GM12873 (cell line): ENCODE measurements around the gene KLHL41.

ENCODE experiments used
- CTCF ChIP-seq: IDR thresholded peaks from 2 replicates; pipeline ENCODE4 v1.5.1; 2012; ENCODE audit warnings: low read depth, mild to moderate bottlenecking, moderate library complexity, low read length, control low read depth; ENCODE audit not compliant: insufficient read depth; ENCODE audit errors: missing control alignments

The KLHL41 gene

DNA sequence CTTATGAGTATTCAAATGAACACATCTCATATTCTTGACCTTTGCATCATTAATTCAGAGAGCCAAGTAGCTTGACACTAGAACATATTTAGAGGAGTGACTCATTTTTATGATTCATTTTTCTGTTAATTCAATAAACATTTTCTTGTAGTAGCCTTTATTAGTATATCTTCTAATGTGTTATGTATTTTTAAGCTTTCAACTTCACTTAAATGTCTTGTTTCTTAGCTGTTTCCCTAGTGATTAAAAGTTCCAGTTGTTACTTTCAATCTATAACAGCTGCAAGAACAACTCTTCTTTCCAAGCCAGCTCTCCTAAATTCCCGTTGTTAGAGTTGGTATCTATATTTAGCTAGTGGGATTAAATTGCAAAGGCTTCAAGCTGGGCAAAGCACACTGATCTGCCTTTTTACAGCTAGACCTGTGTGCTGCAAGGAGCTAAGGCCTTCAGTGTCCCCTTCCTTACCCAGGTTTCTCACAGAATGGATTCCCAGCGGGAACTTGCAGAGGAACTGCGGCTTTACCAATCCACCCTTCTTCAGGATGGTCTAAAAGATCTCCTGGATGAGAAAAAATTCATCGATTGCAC, at the start of gene KLHL41:
Gene KLHL41, plus strand, starts transcription at position 405 of the 588 bp plus-strand sequence. Its CDS starts 77 bp downstream, at position 482.
- TF ChIP-seq CTCF, result no peak

DNA sequence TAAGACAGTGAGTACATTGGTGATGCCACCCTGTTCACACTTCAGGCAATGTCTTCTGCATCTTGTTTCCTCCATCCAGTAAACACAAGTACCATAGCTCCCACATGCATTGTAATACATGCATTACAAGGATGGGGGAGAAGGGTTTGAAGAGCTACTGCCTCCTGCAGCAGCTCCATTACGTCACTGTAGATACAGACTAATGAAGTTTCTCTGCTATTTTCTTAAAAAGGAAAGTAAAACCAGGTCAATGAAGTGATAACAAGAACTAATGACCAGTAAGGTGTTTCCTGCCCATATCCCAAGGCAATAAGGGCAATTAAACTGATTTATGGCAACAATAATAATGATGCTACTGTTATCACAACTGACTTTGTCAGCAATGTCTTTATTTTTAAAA, 48.4 kb upstream of the KLHL41 start:
- no peak for TF ChIP-seq CTCF

DNA sequence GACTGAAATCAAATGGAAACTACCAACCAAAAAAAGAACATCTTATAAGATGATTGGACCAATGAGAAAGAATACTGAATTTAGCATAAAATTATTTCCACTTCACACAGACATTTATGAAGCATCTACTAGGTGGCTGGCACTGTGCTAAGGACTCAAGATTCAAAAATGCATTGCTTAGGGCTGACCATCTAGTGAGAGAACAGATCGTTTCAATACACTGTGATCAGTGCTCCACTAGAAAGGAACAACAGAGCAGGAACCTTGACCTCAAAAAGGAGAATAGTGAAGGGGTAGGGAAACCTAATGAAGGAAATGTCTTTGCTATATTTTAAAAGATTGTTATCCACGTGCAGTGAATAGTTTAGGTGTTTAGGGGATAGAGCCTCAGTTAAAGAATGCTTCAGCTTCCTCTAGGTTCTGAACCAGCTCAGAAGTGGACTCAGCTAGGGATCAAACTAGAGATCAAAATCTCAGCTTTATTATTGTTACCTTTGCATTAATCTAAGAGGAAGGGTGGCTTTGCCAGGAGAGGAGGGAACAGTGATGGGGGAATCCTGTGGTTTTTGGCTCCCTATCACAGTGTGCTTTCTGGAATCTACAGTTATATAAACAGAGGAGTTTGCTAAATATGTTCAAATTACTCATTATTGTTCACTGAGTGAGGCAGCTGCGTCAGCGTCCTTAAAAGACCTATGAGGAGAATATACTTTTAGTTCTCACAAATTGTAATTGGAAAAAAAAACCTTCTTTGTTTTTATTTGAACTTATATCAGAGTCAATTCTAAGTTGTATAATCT, 46.4 kb upstream of the KLHL41 start:
- TF ChIP-seq CTCF, result no peak

- no peak for TF ChIP-seq CTCF
Observed at GRCh38 chr2:169464466-169464865, 45.0 kb upstream of the KLHL41 start.

GRCh38 chr2:169464882-169465281, 44.6 kb upstream of the KLHL41 start:
- TF ChIP-seq CTCF, result no peak

DNA sequence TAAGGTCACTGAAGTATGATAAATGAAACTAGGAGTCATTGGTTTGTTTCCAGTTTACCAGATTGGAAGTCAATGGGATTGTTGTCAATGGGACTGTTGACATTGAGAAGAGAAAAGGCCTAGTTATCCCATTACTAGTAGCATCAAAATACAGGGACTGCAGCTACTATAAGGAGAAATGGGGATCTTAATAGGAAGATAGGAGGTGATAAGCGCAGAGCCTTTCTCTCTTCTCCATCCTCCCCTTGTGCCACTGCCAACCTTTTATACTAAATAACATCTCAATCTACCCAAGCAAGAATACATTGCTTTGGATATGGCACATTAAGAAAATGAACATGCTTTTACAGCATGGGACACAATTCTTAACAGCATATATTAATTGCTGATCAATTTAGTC, 40.7 kb upstream of the KLHL41 start:
- TF ChIP-seq CTCF, result no peak

DNA sequence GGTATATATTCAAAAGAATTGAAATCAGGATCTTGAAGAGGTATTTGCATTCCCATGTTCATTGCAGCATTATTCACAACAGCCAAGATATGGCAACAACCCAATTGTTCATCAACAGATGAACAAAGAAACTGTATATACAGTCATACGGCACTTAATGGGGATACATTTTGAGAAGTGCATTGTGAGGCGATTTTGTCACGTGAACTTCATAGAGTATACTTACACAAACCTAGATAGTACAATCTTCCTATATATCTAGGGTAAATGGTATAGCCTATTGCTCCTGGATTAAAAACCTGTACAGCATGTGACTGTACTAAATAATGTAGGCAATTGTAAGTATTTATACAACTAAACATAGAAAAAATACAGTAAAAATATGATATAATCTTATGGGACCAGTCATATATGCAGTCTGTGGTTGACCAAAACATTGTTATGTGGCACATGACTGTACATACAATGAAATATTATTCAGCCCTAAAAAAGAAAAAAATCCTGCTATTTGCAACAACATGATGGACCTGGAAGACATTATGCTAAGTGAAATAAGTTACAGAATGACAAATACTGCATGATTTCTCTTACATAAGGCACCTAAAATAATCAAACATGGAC, 39.4 kb upstream of the KLHL41 start:
- no peak for TF ChIP-seq CTCF
